GM12878 (cell line): ENCODE measurements around the gene OSBPL3. TPM values are rescaled to one million over a fixed set of nuclear protein-coding genes. Genes with fewer than 3 reads are reported as not detected.

ENCODE experiments used
- BCL11A ChIP-seq: IDR thresholded peaks from 2 replicates; pipeline ENCODE4 v1.6.1; 2011; ENCODE audit warnings: low read depth, low read length
- BMI1 ChIP-seq: fragments of 450-650 bp; IDR thresholded peaks from 2 replicates; pipeline ENCODE4 v1.6.1; 2016; ENCODE audit warnings: mild to moderate bottlenecking, moderate library complexity, borderline replicate concordance
- CBFB ChIP-seq: IDR thresholded peaks from 2 replicates; pipeline ENCODE4 v1.6.1; 2016; ENCODE audit warnings: antibody characterized with exemption, low read depth
- CHD1 ChIP-seq: IDR thresholded peaks from 2 replicates; pipeline ENCODE4 v1.6.1; 2012; ENCODE audit warnings: low read depth, low read length, improper control_type of control experiment
- EZH2 ChIP-seq: IDR thresholded peaks from 2 replicates; pipeline ENCODE4 v1.6.1; 2012; ENCODE audit warnings: low read depth, mild to moderate bottlenecking, control low read depth, inconsistent platforms, low read length, borderline replicate concordance; ENCODE audit not compliant: control insufficient read depth
- GABPA ChIP-seq: IDR thresholded peaks from 2 replicates; pipeline ENCODE4 v1.6.1; 2014; ENCODE audit warnings: antibody characterized with exemption, low read depth, mild to moderate bottlenecking, inconsistent platforms
- GATAD2B ChIP-seq: fragments of 450-650 bp; conservative IDR thresholded peaks from 2 replicates; pipeline ENCODE4 v1.6.1; 2017; ENCODE audit warnings: low read depth, mild to moderate bottlenecking, moderate library complexity
- KDM1A ChIP-seq: fragments of 200-600 bp; sonication (generic); IDR thresholded peaks from 2 replicates; pipeline ENCODE4 v1.6.1; 2016; ENCODE audit warnings: borderline replicate concordance
- MXI1 ChIP-seq: fragments of 150-350 bp; IDR thresholded peaks from 2 replicates; pipeline ENCODE4 v1.6.1; 2011; ENCODE audit warnings: low read depth, mild to moderate bottlenecking, inconsistent platforms, low read length, improper control_type of control experiment
- NR2C1 ChIP-seq: fragments of 450-650 bp; IDR thresholded peaks from 2 replicates; pipeline ENCODE4 v1.6.1; 2017; ENCODE audit warnings: antibody characterized with exemption, mild to moderate bottlenecking, moderate library complexity
- NRF1 ChIP-seq: conservative IDR thresholded peaks from 2 replicates; pipeline ENCODE4 v1.6.1; 2011; ENCODE audit warnings: mild to moderate bottlenecking, low read depth, low read length, improper control_type of control experiment
- PAX5 ChIP-seq: IDR thresholded peaks from 2 replicates; pipeline ENCODE4 v1.6.1; 2011; ENCODE audit warnings: low read depth, low read length, borderline replicate concordance
- POU2F2 ChIP-seq: IDR thresholded peaks from 3 replicates; pipeline ENCODE4 v1.6.1; 2011; ENCODE audit warnings: low read depth, mild to moderate bottlenecking, low read length, borderline replicate concordance
- RUNX3 ChIP-seq: IDR thresholded peaks from 2 replicates; pipeline ENCODE4 v1.6.1; 2012; ENCODE audit warnings: low read length, inconsistent platforms
- SKIL ChIP-seq: fragments of 450-650 bp; IDR thresholded peaks from 2 replicates; pipeline ENCODE4 v1.6.1; 2017; ENCODE audit warnings: mild to moderate bottlenecking, low read depth, inconsistent platforms; ENCODE audit not compliant: poor library complexity, severe bottlenecking
- TBL1XR1 ChIP-seq: IDR thresholded peaks from 2 replicates; pipeline ENCODE4 v1.6.1; 2012; ENCODE audit warnings: low read depth, low read length, improper control_type of control experiment
- ZNF207 ChIP-seq: fragments of 450-650 bp; IDR thresholded peaks from 2 replicates; pipeline ENCODE4 v1.6.1; 2014; ENCODE audit warnings: antibody characterized with exemption, mild to moderate bottlenecking, borderline replicate concordance
- ZNF217 ChIP-seq: fragments of 450-650 bp; IDR thresholded peaks from 2 replicates; pipeline ENCODE4 v1.6.1; 2017; ENCODE audit warnings: antibody characterized with exemption, mild to moderate bottlenecking
- ZZZ3 ChIP-seq: IDR thresholded peaks from 2 replicates; pipeline ENCODE4 v1.6.1; 2011; ENCODE audit warnings: low read depth; ENCODE audit not compliant: control insufficient read depth, insufficient read length
- polyA plus RNA-seq, 11 experiments: library from polyadenylated mRNA; depleted of rRNA in 4 of 11; unstranded in 6 of 11; stranded (reverse) in 5 of 11; fragments of >200 nt; fragmentation: Nextera tagmentation in 4 of 11; fragmentation: Illumina TruSeq in 1 of 11; extraction: Ambion mirVana in 4 of 11; extraction: Trizol in 1 of 11; gene quantifications; 1 replicate in 1 of 11; 2 replicates in 10 of 11; pipeline versions ENCODE4 v1.2.1 to v1.2.3, GENCODE V29; 2011 to 2016; ENCODE audit warnings: inconsistent platforms in 2 of 11, missing spikeins in 2 of 11, low read depth in 1 of 11
- total RNA-seq, 4 experiments: library from RNA; depleted of rRNA in 3 of 4; stranded (reverse); fragments of >200 nt in 3 of 4; fragmentation: Illumina TruSeq in 1 of 4; extraction: Trizol in 1 of 4; gene quantifications; 2 replicates each; pipeline versions ENCODE4 v1.2.1 to v1.2.3, GENCODE V29; 2013 to 2021
- TF ChIP-seq, protein P1 (sequence below): fragments of 450-650 bp; formaldehyde crosslinking; IDR thresholded peaks from 2 replicates; pipeline ENCODE4 v1.4.0; 2020; ENCODE audit warnings: mild to moderate bottlenecking, moderate library complexity
- TF ChIP-seq, protein P2 (sequence below): fragments of 450-650 bp; IDR thresholded peaks from 2 replicates; pipeline ENCODE4 v1.6.1; 2017; ENCODE audit warnings: low read depth, mild to moderate bottlenecking, moderate library complexity
- TF ChIP-seq, protein P3 (sequence below): fragments of 450-650 bp; IDR thresholded peaks from 2 replicates; pipeline ENCODE4 v1.6.1; 2014; ENCODE audit warnings: mild to moderate bottlenecking

OSBPL3 gene
- total and polyA plus RNA-seq, 10 of the 15 experiments (the other 5 are each of a cell fraction or from before 2014, with no cell fraction given), result 6.1 to 46.6 (median 27.0) TPM

GRCh38 chr7:24965831-24966708 lies 13.9 kb downstream of the OSBPL3 start (continued):
- TF ChIP-seq, protein P1, sequence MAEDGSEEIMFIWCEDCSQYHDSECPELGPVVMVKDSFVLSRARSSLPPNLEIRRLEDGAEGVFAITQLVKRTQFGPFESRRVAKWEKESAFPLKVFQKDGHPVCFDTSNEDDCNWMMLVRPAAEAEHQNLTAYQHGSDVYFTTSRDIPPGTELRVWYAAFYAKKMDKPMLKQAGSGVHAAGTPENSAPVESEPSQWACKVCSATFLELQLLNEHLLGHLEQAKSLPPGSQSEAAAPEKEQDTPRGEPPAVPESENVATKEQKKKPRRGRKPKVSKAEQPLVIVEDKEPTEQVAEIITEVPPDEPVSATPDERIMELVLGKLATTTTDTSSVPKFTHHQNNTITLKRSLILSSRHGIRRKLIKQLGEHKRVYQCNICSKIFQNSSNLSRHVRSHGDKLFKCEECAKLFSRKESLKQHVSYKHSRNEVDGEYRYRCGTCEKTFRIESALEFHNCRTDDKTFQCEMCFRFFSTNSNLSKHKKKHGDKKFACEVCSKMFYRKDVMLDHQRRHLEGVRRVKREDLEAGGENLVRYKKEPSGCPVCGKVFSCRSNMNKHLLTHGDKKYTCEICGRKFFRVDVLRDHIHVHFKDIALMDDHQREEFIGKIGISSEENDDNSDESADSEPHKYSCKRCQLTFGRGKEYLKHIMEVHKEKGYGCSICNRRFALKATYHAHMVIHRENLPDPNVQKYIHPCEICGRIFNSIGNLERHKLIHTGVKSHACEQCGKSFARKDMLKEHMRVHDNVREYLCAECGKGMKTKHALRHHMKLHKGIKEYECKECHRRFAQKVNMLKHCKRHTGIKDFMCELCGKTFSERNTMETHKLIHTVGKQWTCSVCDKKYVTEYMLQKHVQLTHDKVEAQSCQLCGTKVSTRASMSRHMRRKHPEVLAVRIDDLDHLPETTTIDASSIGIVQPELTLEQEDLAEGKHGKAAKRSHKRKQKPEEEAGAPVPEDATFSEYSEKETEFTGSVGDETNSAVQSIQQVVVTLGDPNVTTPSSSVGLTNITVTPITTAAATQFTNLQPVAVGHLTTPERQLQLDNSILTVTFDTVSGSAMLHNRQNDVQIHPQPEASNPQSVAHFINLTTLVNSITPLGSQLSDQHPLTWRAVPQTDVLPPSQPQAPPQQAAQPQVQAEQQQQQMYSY (CRISPR knock-in tag), result no peak
- TF ChIP-seq BCL11A, result peak; percentile 92
- TF ChIP-seq EZH2, result 0 out of 2 replicates have a peak, but pooled peaks have one; percentile 12
- TF ChIP-seq NR2C1, result peak; percentile 18; the same call in 1 of the 2 replicates
- TF ChIP-seq CBFB, result peak; percentile 89
- TF ChIP-seq BMI1, result peak; percentile 78
- TF ChIP-seq ZZZ3, result no peak
- TF ChIP-seq, protein P2, sequence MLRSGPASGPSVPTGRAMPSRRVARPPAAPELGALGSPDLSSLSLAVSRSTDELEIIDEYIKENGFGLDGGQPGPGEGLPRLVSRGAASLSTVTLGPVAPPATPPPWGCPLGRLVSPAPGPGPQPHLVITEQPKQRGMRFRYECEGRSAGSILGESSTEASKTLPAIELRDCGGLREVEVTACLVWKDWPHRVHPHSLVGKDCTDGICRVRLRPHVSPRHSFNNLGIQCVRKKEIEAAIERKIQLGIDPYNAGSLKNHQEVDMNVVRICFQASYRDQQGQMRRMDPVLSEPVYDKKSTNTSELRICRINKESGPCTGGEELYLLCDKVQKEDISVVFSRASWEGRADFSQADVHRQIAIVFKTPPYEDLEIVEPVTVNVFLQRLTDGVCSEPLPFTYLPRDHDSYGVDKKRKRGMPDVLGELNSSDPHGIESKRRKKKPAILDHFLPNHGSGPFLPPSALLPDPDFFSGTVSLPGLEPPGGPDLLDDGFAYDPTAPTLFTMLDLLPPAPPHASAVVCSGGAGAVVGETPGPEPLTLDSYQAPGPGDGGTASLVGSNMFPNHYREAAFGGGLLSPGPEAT, result peak; percentile 99
- TF ChIP-seq GATAD2B, result peak; percentile 88
- TF ChIP-seq ZNF207, result peak; percentile 27; the same call in 1 of the 2 replicates
- TF ChIP-seq NRF1, result no peak
- TF ChIP-seq TBL1XR1, result peak; percentile 96
- peak; percentile 99 for TF ChIP-seq SKIL
- TF ChIP-seq, protein P3, sequence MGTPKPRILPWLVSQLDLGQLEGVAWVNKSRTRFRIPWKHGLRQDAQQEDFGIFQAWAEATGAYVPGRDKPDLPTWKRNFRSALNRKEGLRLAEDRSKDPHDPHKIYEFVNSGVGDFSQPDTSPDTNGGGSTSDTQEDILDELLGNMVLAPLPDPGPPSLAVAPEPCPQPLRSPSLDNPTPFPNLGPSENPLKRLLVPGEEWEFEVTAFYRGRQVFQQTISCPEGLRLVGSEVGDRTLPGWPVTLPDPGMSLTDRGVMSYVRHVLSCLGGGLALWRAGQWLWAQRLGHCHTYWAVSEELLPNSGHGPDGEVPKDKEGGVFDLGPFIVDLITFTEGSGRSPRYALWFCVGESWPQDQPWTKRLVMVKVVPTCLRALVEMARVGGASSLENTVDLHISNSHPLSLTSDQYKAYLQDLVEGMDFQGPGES, result no peak
- peak; percentile 90 for TF ChIP-seq PAX5
- no peak for TF ChIP-seq KDM1A
- peak; percentile 99 for TF ChIP-seq RUNX3
- TF ChIP-seq POU2F2, result peak; percentile 68; the same call in 1 of the 3 replicates
- no peak; the same call in 1 of the 2 replicates for TF ChIP-seq MXI1
- TF ChIP-seq CHD1, result no peak
- no peak; the same call in 1 of the 2 replicates for TF ChIP-seq ZNF217
- peak; percentile 55 for TF ChIP-seq GABPA
